GM12878 (cell line): ENCODE data around the gene ABCB8. TPM values are rescaled to one million over a fixed set of nuclear protein-coding genes. Genes with fewer than 3 reads are reported as not detected.
A peak's percentile ranks its signal among the peaks of the same experiment; 100 is the strongest.

ENCODE experiments used
- ATAC-seq: fragments of 200-7000 bp; cut with Tn5 transposase; 3 replicates; pipeline ENCODE4 v1.9.1; 2020; ENCODE audit warnings: mild to moderate bottlenecking, moderate library complexity
- BruUV-seq: library from RNA; stranded (reverse); fragments of 400-500 nt; replicated peaks from 2 replicates; lab custom pipeline; 2021; lab: Mats Ljungman, UMichigan
- CTCF ChIA-PET: fragments of 300-600 bp; sonication (Branson Sonifier 250); formaldehyde crosslinking; extraction: SDS; loops from one replicate; lab custom pipeline; 2021; ENCODE audit warnings: inconsistent platforms; lab: Yijun Ruan, JAX
- POLR2A ChIA-PET: fragments of 350-600 bp; formaldehyde crosslinking; extraction: SDS; loops from one replicate; lab custom pipeline; 2021; ENCODE audit warnings: inconsistent platforms; lab: Charles Lee
- RAD21 ChIA-PET: fragments of 300-600 bp; sonication (Branson Sonifier 250); formaldehyde crosslinking; loops from one replicate; lab custom pipeline; 2023; ENCODE audit warnings: antibody characterized with exemption; ENCODE audit not compliant: unreplicated experiment; lab: Charles Lee
- SMC1A ChIA-PET: fragments of 300-600 bp; sonication (Branson Sonifier 250); formaldehyde crosslinking; loops from one replicate; lab custom pipeline; 2023; ENCODE audit not compliant: unreplicated experiment, uncharacterized antibody; lab: Charles Lee
- DNase-seq: peaks from one replicate; pipeline ENCODE4 v3.0.0-alpha.2; 2011; ENCODE audit warnings: low read depth, low spot score
- FAIRE-seq: peaks from 3 replicates; lab custom pipeline; 2011; peaks lifted over from hg19 to GRCh38; lab: Jason Lieb, UNC
- H2AFZ ChIP-seq: 2 replicates; pipeline ENCODE4 v1.6.0; 2011; ENCODE audit warnings: low read depth, low read length, control low read depth; ENCODE audit not compliant: control insufficient read depth
- H3K27ac ChIP-seq: 2 replicates; pipeline ENCODE4 v1.5.1; 2011; ENCODE audit warnings: control low read depth; ENCODE audit not compliant: control insufficient read depth, insufficient read depth
- H3K27me3 ChIP-seq, 2 experiments: replicated peaks in 1 of 2; 2 replicates each; pipeline versions ENCODE4 v1.6.0 to v1.6.1; 2011; ENCODE audit warnings: low read length in 1 of 2; ENCODE audit not compliant: control insufficient read depth in 2 of 2, insufficient read depth in 2 of 2
- H3K36me3 ChIP-seq, 2 experiments: 2 replicates each; pipeline ENCODE4 v1.5.1; 2011; ENCODE audit warnings: low read length in 1 of 2; ENCODE audit not compliant: control insufficient read depth in 2 of 2, insufficient read depth in 2 of 2
- H3K4me1 ChIP-seq: 2 replicates; pipeline ENCODE4 v1.6.1; 2011; ENCODE audit warnings: mild to moderate bottlenecking, low read length, moderate library complexity, mixed read lengths; ENCODE audit not compliant: control insufficient read depth, insufficient read depth
- H3K4me2 ChIP-seq: 2 replicates; pipeline ENCODE4 v1.6.0; 2011; ENCODE audit warnings: control low read depth; ENCODE audit not compliant: control insufficient read depth, insufficient read depth
- H3K4me3 ChIP-seq: fragments of 200-600 bp; sonication (generic); 2 replicates; pipeline ENCODE4 v1.5.1; 2016
- H3K79me2 ChIP-seq: 2 replicates; pipeline ENCODE4 v1.6.0; 2011; ENCODE audit warnings: low read length; ENCODE audit not compliant: control insufficient read depth, insufficient read depth
- H3K9ac ChIP-seq: 2 replicates; pipeline ENCODE4 v1.8.0; 2011; ENCODE audit warnings: low read length, control low read depth, mixed read lengths; ENCODE audit not compliant: control insufficient read depth, insufficient read depth
- H3K9me3 ChIP-seq: replicated peaks from 3 replicates; pipeline ENCODE4 v1.5.1; 2011; ENCODE audit warnings: mild to moderate bottlenecking, low read length; ENCODE audit not compliant: control insufficient read depth, insufficient read depth
- H4K20me1 ChIP-seq: 2 replicates; pipeline ENCODE4 v1.6.0; 2011; ENCODE audit not compliant: control insufficient read depth, insufficient read depth
- ATF3 ChIP-seq: IDR thresholded peaks from 2 replicates; pipeline ENCODE4 v1.6.1; 2011; ENCODE audit warnings: low read depth, mild to moderate bottlenecking, low read length, moderate library complexity, borderline replicate concordance; ENCODE audit errors: extremely low read depth
- CHD1 ChIP-seq: IDR thresholded peaks from 2 replicates; pipeline ENCODE4 v1.6.1; 2012; ENCODE audit warnings: low read depth, low read length, improper control_type of control experiment
- CREB1 ChIP-seq: IDR thresholded peaks from 2 replicates; pipeline ENCODE4 v1.6.1; 2012; ENCODE audit warnings: low read depth, mild to moderate bottlenecking, inconsistent platforms
- CTCF ChIP-seq, 3 experiments: IDR thresholded peaks in 2 of 3; conservative IDR thresholded peaks in 1 of 3; 2 replicates each; pipeline ENCODE4 v1.5.1; 2011; ENCODE audit warnings: low read depth in 3 of 3, low read length in 3 of 3, mild to moderate bottlenecking in 3 of 3, control low read depth in 2 of 3, moderate library complexity in 2 of 3, inconsistent platforms in 1 of 3, mixed read lengths in 1 of 3; ENCODE audit not compliant: control insufficient read depth in 2 of 3, insufficient read depth in 1 of 3; ENCODE audit errors: extremely low read depth in 1 of 3
- FOS ChIP-seq: IDR thresholded peaks from 3 replicates; pipeline ENCODE4 v1.6.1; 2011; ENCODE audit warnings: borderline replicate concordance; ENCODE audit not compliant: insufficient read length; ENCODE audit errors: extremely low read depth
- GABPA ChIP-seq: IDR thresholded peaks from 2 replicates; pipeline ENCODE4 v1.6.1; 2014; ENCODE audit warnings: antibody characterized with exemption, low read depth, mild to moderate bottlenecking, inconsistent platforms
- GATAD2B ChIP-seq: fragments of 450-650 bp; conservative IDR thresholded peaks from 2 replicates; pipeline ENCODE4 v1.6.1; 2017; ENCODE audit warnings: low read depth, mild to moderate bottlenecking, moderate library complexity
- HCFC1 ChIP-seq: fragments of 150-350 bp; IDR thresholded peaks from 2 replicates; pipeline ENCODE4 v1.6.1; 2014; ENCODE audit warnings: low read length
- MTA2 ChIP-seq: fragments of 450-650 bp; IDR thresholded peaks from 2 replicates; pipeline ENCODE4 v1.6.1; 2016; ENCODE audit warnings: low read depth, mild to moderate bottlenecking, moderate library complexity
- MYB ChIP-seq: fragments of 150-350 bp; IDR thresholded peaks from 2 replicates; pipeline ENCODE4 v1.6.1; 2014; ENCODE audit warnings: mild to moderate bottlenecking, low read depth, low read length, borderline replicate concordance
- NBN ChIP-seq: fragments of 450-650 bp; IDR thresholded peaks from 2 replicates; pipeline ENCODE4 v1.6.1; 2016
- NFIC ChIP-seq: IDR thresholded peaks from 2 replicates; pipeline ENCODE4 v1.6.1; 2012; ENCODE audit warnings: low read depth, mild to moderate bottlenecking, inconsistent platforms, low read length, moderate library complexity
- NR2F1 ChIP-seq: fragments of 450-650 bp; conservative IDR thresholded peaks from 2 replicates; pipeline ENCODE4 v1.6.1; 2017; ENCODE audit warnings: mild to moderate bottlenecking
- SMAD1 ChIP-seq: fragments of 450-650 bp; IDR thresholded peaks from 2 replicates; pipeline ENCODE4 v1.6.1; 2018; ENCODE audit warnings: mild to moderate bottlenecking, low read depth; ENCODE audit not compliant: partially characterized antibody
- SMC3 ChIP-seq: IDR thresholded peaks from 2 replicates; pipeline ENCODE4 v1.6.1; 2011; ENCODE audit warnings: low read length, improper control_type of control experiment, borderline replicate concordance
- TAF1 ChIP-seq: IDR thresholded peaks from 2 replicates; pipeline ENCODE4 v1.6.1; 2011; ENCODE audit warnings: mild to moderate bottlenecking, low read depth, low read length, borderline replicate concordance
- TARDBP ChIP-seq: IDR thresholded peaks from 2 replicates; pipeline ENCODE4 v1.6.1; 2016; ENCODE audit warnings: borderline replicate concordance
- ZBTB40 ChIP-seq: fragments of 450-650 bp; IDR thresholded peaks from 2 replicates; pipeline ENCODE4 v1.6.1; 2016; ENCODE audit warnings: mild to moderate bottlenecking, moderate library complexity, borderline replicate concordance
- ZNF217 ChIP-seq: fragments of 450-650 bp; IDR thresholded peaks from 2 replicates; pipeline ENCODE4 v1.6.1; 2017; ENCODE audit warnings: antibody characterized with exemption, mild to moderate bottlenecking
- whole genome bisulfite sequencing: methylation state at CpG from one replicate; pipeline ENCODE4 v1.1.6; 2016; ENCODE audit warnings: low lambda C conversion rate; ENCODE audit not compliant: insufficient replicate concordance, insufficient coverage; ENCODE audit errors: missing lambda C conversion rate; 5-methylcytosine and 5-hydroxymethylcytosine counted together
- in situ Hi-C: fragments of 300-500 bp; cut with MboI; formaldehyde crosslinking; loops from 9 replicates; pipeline ENCODE4 v1.14.3; 2018; ENCODE audit warnings: mixed read lengths
- intact Hi-C: fragments of 100-400 bp; cut with micrococcal nuclease; formaldehyde crosslinking; loops from one replicate; pipeline ENCODE4 v1.14.2; 2022; ENCODE audit not compliant: unreplicated experiment
- polyA plus RNA-seq, 11 experiments: library from polyadenylated mRNA; depleted of rRNA in 4 of 11; unstranded in 6 of 11; stranded (reverse) in 5 of 11; fragments of >200 nt; fragmentation: Nextera tagmentation in 4 of 11; fragmentation: Illumina TruSeq in 1 of 11; extraction: Ambion mirVana in 4 of 11; extraction: Trizol in 1 of 11; gene quantifications; 1 replicate in 1 of 11; 2 replicates in 10 of 11; pipeline versions ENCODE4 v1.2.1 to v1.2.3, GENCODE V29; 2011 to 2016; ENCODE audit warnings: inconsistent platforms in 2 of 11, missing spikeins in 2 of 11, low read depth in 1 of 11
- total RNA-seq, 4 experiments: library from RNA; depleted of rRNA in 3 of 4; stranded (reverse); fragments of >200 nt in 3 of 4; fragmentation: Illumina TruSeq in 1 of 4; extraction: Trizol in 1 of 4; gene quantifications; 2 replicates each; pipeline versions ENCODE4 v1.2.1 to v1.2.3, GENCODE V29; 2013 to 2021

Gene ABCB8
- total and polyA plus RNA-seq, 10 of the 15 experiments (the other 5 are each of a cell fraction or from before 2014, with no cell fraction given) = 0.77 to 34.8 (median 18.9) TPM

GRCh38 chr7:151017953-151018420 is 10.3 kb upstream of the ABCB8 start:
- BruUV-seq = no TSS peak
- in situ Hi-C loops (no loop called here), intact Hi-C loops (no loop called here)
- Histone ChIP-seq H3K36me3 (no peaks in the 10 kb centered on the region), H2AFZ (no peak overlapping the region), H3K27ac (no peak overlapping the region), H4K20me1 (no peaks in the 10 kb centered on the region), H3K9ac (no peak overlapping the region), H3K79me2 (no peaks in the 10 kb centered on the region), H3K27me3 (peaks cover 8 to 10% of the 10 kb centered on the region in 2 experiments; a peak in 3 of 4 replicates), H3K4me3 (no peak overlapping the region), H3K9me3 (no peaks in the 10 kb centered on the region), H3K4me1 (peaks cover 9% of the 10 kb centered on the region), H3K4me2 (peak overlapping the region; percentile 50)
- POLR2A ChIA-PET = no interaction called here
- FAIRE-seq (peak; percentile 56), DNase-seq (no peak), ATAC-seq (peak; percentile 84)
- RAD21 ChIA-PET = interaction anchor here (0.7 kb wide), 1 partner anchor 55 kb away, joined by 3 read pairs; no protein-coding TSS in a partner anchor
- SMC1A ChIA-PET = interaction anchor here (1.0 to 1.4 kb wide), 2 partner anchors 10 to 139 kb away, joined by 3 read pairs; partner anchors contain the start of gene ABCB8
- 9% methylated on average over 34 of the region's 34 CpGs for whole genome bisulfite sequencing
- CTCF ChIA-PET = interaction anchor here (0.7 to 2.4 kb wide), 13 partner anchors 9 to 235 kb away, joined by 3 to 14 read pairs (median 4); partner anchors contain the start of gene ABCB8
- TF ChIP-seq TAF1 (no peak), NFIC (no peak), SMC3 (peak; percentile 57; the same call in 1 of the 2 replicates), CHD1 (no peak), ZNF217 (no peak), GATAD2B (0 out of 2 replicates have a peak, but pooled peaks have one; percentile 49), ZBTB40 (no peak), CTCF (IDR thresholded peaks at IDR 0.05 in 2 of 3, conservative IDR thresholded peaks at IDR 0.05 in 1 of 3; ENCODE audit: control insufficient read depth in 2 of 3, extremely low read depth in 1 of 3, insufficient read depth in 1 of 3, low read depth in 3 of 3, low read length in 3 of 3) (peak; percentile 83 to 97 (median 88)), NBN (0 out of 2 replicates have a peak, but pooled peaks have one; percentile 11), TARDBP (no peak), ATF3 (no peak), HCFC1 (no peak), GABPA (no peak), FOS (no peak), SMAD1 (no peak), NR2F1 (no peak), MTA2 (no peak), MYB (no peak), CREB1 (0 out of 2 replicates have a peak, but pooled peaks have one; percentile 10)
